ENCODE data around the gene RAPGEF1.

Gene RAPGEF1

GRCh38 chr9:131645078-131645776 is 94.6 kb downstream of the RAPGEF1 start:
- TF ChIP-seq, protein P1, sequence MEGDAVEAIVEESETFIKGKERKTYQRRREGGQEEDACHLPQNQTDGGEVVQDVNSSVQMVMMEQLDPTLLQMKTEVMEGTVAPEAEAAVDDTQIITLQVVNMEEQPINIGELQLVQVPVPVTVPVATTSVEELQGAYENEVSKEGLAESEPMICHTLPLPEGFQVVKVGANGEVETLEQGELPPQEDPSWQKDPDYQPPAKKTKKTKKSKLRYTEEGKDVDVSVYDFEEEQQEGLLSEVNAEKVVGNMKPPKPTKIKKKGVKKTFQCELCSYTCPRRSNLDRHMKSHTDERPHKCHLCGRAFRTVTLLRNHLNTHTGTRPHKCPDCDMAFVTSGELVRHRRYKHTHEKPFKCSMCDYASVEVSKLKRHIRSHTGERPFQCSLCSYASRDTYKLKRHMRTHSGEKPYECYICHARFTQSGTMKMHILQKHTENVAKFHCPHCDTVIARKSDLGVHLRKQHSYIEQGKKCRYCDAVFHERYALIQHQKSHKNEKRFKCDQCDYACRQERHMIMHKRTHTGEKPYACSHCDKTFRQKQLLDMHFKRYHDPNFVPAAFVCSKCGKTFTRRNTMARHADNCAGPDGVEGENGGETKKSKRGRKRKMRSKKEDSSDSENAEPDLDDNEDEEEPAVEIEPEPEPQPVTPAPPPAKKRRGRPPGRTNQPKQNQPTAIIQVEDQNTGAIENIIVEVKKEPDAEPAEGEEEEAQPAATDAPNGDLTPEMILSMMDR (IDR thresholded peaks at IDR 0.05), result no peak
- TF ChIP-seq ZFX (IDR thresholded peaks at IDR 0.05; ENCODE audit: borderline replicate concordance), result no peak
- no peak overlapping the region for H3K27ac ChIP-seq

GRCh38 chr9:131642496-131643083 is 97.3 kb downstream of the RAPGEF1 start:
- TF ChIP-seq, protein P1 (IDR thresholded peaks at IDR 0.05), result no peak
- TF ChIP-seq ZFX (IDR thresholded peaks at IDR 0.05; ENCODE audit: borderline replicate concordance), result no peak
- H3K27ac ChIP-seq, result no peak overlapping the region

DNA sequence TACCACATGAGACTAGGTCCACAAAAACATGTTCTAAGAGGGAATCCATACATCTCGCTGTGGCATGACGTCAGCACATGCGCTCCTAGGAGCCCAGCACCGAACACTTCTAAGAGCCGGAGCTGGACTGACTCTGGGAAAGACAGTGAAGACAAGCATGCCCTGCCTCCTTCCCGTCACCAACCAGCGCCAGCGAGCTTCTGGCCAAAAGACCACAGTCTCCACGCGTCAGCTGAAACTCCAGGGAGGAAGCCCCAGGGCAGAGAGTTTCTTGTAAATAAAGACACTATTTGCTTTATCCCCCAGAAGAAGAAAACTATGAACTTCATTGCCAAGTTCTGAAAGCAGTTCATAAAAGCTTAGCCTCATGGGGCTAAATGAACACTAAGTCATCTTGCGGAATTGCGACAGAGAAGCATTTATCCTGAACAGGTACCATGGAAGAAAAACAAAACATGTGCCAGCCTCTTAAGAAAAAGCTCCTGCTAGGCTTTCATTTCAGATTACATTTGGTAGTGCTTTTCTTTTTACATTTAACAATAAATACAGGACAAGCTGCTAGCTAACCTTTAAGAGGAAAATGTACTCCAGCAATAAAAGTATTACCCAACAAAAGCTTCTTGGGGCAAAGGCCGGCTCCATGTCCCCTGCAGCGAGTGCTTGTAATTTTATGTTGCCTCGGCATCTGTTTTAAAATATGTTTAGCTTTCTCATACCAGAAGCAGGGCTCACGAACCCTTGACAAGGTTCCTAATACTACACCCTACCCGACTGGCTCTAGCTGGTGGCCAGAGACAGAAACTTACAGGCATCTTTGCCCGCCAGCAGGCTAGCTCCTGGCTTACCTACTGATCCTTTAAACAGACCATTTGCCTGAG is 98.0 kb downstream of the RAPGEF1 start:
- TF ChIP-seq, protein P1 (IDR thresholded peaks at IDR 0.05), result no peak
- TF ChIP-seq ZFX (IDR thresholded peaks at IDR 0.05; ENCODE audit: borderline replicate concordance), result no peak
- no peak overlapping the region for H3K27ac ChIP-seq

- TF ChIP-seq, protein P1 (IDR thresholded peaks at IDR 0.05), result no peak
- no peak for TF ChIP-seq ZFX (IDR thresholded peaks at IDR 0.05; ENCODE audit: borderline replicate concordance)
- H3K27ac ChIP-seq, result no peak overlapping the region
These were observed 99.3 kb downstream of the RAPGEF1 start for GRCh38 chr9:131640438-131641137.

DNA sequence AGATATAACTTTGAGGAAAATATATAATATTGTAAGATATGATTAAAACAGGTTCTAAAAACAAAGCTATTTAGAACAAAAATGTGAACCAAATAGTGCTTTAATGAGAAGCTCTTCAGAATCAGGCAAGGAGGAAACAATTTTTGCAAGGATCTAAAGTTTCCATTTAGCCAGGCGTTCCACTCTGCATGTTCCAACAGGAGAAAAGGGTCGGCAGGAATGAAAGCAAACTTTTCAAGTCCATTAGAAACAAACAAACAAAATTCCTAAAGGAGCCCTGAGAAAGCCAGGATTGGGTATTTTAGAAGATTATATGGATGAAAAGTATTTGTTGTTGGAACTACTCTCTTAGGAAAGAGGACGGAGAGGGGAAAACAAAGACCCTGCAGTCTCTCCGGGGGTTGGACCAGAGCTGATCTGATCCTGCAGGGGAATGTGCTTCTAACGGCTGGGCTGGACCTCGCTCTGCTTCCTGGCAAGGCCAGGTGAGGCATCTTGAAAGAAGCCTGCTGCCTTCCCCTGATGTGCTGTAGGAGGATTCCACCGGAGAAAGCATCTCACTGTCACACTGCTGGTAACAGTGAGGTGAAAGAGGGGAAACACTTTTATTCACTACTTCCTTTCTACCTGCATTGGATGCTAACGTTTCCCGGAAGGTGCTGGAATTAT is 100.0 kb downstream of the RAPGEF1 start:
- TF ChIP-seq ZFX (IDR thresholded peaks at IDR 0.05; ENCODE audit: borderline replicate concordance), result no peak
- TF ChIP-seq, protein P1 (IDR thresholded peaks at IDR 0.05), result no peak

GRCh38 chr9:131636593-131636992 is 103.3 kb downstream of the RAPGEF1 start:
- TF ChIP-seq, protein P1 (IDR thresholded peaks at IDR 0.05), result no peak
- no peak for TF ChIP-seq ZFX (IDR thresholded peaks at IDR 0.05; ENCODE audit: borderline replicate concordance)
- peak overlapping the region; percentile 12; the same call in 1 of the 2 replicates for H3K27ac ChIP-seq

More for the DNA sequence above, 100.0 kb downstream of the RAPGEF1 start:
- H3K27ac ChIP-seq, result no peak overlapping the region

Data from 22Rv1 (cell line).